Prostate gland (tissue), 2 donors: ENCODE results near the gene ZBTB1. TPM values are rescaled to one million over a fixed set of nuclear protein-coding genes. Genes with fewer than 3 reads are reported as not detected.
A peak's percentile ranks its signal among the peaks of the same experiment; 100 is the strongest.

ENCODE experiments used
- DNase-seq: peaks from one replicate; pipeline ENCODE4 v3.0.0-alpha.2; 2019; ENCODE audit warnings: low spot score
- H3K27ac ChIP-seq, 2 donors: fragments of 200-600 bp; sonication (generic); 2 replicates each; pipeline ENCODE4 v1.5.1; 2017 to 2019
- H3K27me3 ChIP-seq: fragments of 200-600 bp; sonication (generic); replicated peaks from 2 replicates; pipeline ENCODE4 v1.5.1; 2019; ENCODE audit not compliant: insufficient read depth
- H3K36me3 ChIP-seq, 2 donors: fragments of 200-600 bp; sonication (generic); 1 replicate in 1 of 2; 2 replicates in 1 of 2; pipeline versions ENCODE4 v1.5.1 to v1.8.1; 2017 to 2019
- H3K4me1 ChIP-seq: fragments of 200-600 bp; sonication (generic); replicated peaks from 2 replicates; pipeline ENCODE4 v1.5.1; 2019
- H3K4me3 ChIP-seq, 2 donors: fragments of 200-600 bp; sonication (generic); 2 replicates each; pipeline ENCODE4 v1.5.1; 2017 to 2019
- H3K9me3 ChIP-seq: fragments of 200-600 bp; sonication (generic); 2 replicates; pipeline ENCODE4 v1.5.1; 2017
- CTCF ChIP-seq, 4 experiments: fragments of 200-600 bp in 2 of 4; fragments of 450-650 bp in 2 of 4; sonication (generic) in 2 of 4; IDR thresholded peaks; 1 replicate in 3 of 4; 2 replicates in 1 of 4; pipeline ENCODE4 v1.5.1; 2016 to 2019; ENCODE audit warnings: antibody characterized with exemption in 4 of 4, mild to moderate bottlenecking in 2 of 4, moderate library complexity in 2 of 4
- POLR2A ChIP-seq: fragments of 450-650 bp; IDR thresholded peaks from one replicate; pipeline ENCODE4 v1.6.1; 2016; ENCODE audit warnings: antibody characterized with exemption, mild to moderate bottlenecking
- POLR2AphosphoS5 ChIP-seq: sonication (generic); formaldehyde crosslinking; IDR thresholded peaks from one replicate; pipeline ENCODE4 v1.6.1; 2017; ENCODE audit warnings: antibody characterized with exemption
- WGBS: methylation state at CpG from one replicate; pipeline ENCODE4 v1.1.5; 2018; 5-methylcytosine and 5-hydroxymethylcytosine counted together
- intact Hi-C: fragments of 100-400 bp; cut with DNase I; formaldehyde crosslinking; loops from one replicate; pipeline ENCODE4 v1.14.2; 2022
- total RNA-seq, 2 donors: library from RNA; depleted of rRNA; stranded (reverse); fragments of >200 nt; gene quantifications; one replicate each; pipeline ENCODE4 v1.1.0, GENCODE V29; 2016

Gene ZBTB1
- total RNA-seq, 2 donors from 2014 or later = 56.5 to 74.3 TPM

DNA sequence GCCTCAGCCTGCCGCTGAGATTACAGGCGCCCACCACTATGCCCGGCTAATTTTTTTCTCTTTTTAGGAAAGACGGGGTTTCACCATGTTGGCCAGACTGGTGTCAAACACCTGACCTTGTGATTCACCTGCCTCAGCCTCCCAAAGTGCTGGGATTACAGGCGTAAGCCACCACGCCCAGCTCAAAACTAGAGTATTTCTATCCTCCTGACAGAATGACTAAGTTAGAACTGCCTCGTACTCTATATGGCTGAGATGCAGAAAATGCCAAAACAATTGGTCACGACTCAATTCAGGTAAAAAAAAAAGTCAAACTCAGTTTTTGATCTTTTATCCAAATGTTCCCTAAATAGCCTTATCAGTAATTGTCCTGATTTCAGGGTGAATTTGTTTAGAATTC lies 28.1 kb upstream of the ZBTB1 start:
- TF ChIP-seq POLR2AphosphoS5 (no peak), CTCF (IDR thresholded peaks at IDR 0.05) (no peak), POLR2A (no peak)
- no peak for DNase-seq
- 95% methylated on average over 8 of the region's 8 CpGs for WGBS
- H3K4me3 ChIP-seq = no peak overlapping the region
- no peaks in the 10 kb centered on the region for H3K4me1 ChIP-seq
- no peaks in the 10 kb centered on the region for H3K27me3 ChIP-seq
- H3K27ac ChIP-seq = no peak overlapping the region
- H3K9me3 ChIP-seq = no peaks in the 10 kb centered on the region
- intact Hi-C loops = loop anchor here (5.0 to 10.0 kb wide), 2 partner anchors 44 to 132 kb away; no protein-coding TSS in a partner anchor
- no peaks in the 10 kb centered on the region for H3K36me3 ChIP-seq

GRCh38 chr14:64478634-64479250 lies 25.8 kb upstream of the ZBTB1 start:
- intact Hi-C loops = loop anchor here (5.0 to 10.0 kb wide), 2 partner anchors 46 to 134 kb away; no protein-coding TSS in a partner anchor
- no peak for DNase-seq
- Histone ChIP-seq H3K4me3 (no peak overlapping the region), H3K36me3 (no peaks in the 10 kb centered on the region), H3K9me3 (no peaks in the 10 kb centered on the region), H3K27me3 (no peaks in the 10 kb centered on the region), H3K4me1 (no peaks in the 10 kb centered on the region), H3K27ac (no peak overlapping the region)
- TF ChIP-seq CTCF (IDR thresholded peaks at IDR 0.05) (peak in 3 of 4 experiments; percentile 29 to 46 (median 45)), POLR2A (no peak), POLR2AphosphoS5 (no peak)

DNA sequence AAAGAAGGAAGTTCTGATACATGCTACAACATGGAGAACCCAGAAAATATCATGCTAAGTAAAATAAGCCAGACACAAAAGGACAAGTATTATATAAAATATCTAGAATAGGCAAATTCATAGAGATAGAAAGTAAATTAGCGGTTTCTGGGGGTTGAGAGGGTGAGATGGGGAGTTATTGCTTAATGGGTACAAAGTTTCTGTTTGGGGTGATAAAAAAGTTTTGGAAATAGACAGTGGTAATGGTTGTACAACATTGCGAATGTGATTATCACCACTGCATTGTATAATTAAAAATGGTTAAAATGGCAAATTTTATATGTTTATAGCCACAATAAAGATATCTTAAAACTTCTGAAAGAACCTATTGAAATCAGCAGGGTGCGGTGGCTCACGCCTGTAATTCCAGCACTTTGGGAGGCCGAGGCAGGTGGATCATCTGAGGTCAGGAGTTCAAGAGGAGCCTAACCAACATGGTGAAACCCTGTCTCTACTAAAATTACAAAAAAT lies 15.9 kb upstream of the ZBTB1 start:
- DNase-seq = no peak
- TF ChIP-seq CTCF (IDR thresholded peaks at IDR 0.05) (no peak), POLR2A (no peak), POLR2AphosphoS5 (no peak)
- 96% methylated on average over 5 of the region's 5 CpGs for WGBS
- Histone ChIP-seq H3K4me1 (no peaks in the 10 kb centered on the region), H3K27ac (no peak overlapping the region), H3K36me3 (peaks cover 0 to 6% of the 10 kb centered on the region in 2 donors), H3K9me3 (no peaks in the 10 kb centered on the region), H3K4me3 (no peak overlapping the region), H3K27me3 (no peaks in the 10 kb centered on the region)
- intact Hi-C loops = no loop called here

DNA sequence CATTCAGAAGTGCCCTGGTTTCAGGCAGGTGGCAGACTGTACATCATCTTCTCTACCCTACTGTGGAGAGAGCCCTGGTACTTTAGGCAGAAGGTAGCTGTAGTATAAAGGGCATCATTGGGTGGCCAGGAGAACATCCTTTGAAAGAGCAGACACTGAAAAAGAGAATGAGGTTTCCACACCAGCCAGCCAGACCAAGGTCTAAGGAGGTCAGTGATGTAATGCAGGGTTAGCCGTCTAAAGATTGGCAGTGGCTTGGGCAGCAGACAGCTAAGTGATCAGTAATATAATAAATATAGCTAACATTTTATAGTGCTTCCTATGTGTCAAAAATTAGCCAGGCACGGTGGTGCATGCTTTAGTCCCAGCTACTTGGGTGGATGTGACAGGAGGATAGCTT lies 12.9 kb upstream of the ZBTB1 start:
- intact Hi-C loops = no loop called here
- H3K27ac ChIP-seq = no peak overlapping the region
- no peaks in the 10 kb centered on the region for H3K9me3 ChIP-seq
- TF ChIP-seq CTCF (IDR thresholded peaks at IDR 0.05) (no peak), POLR2A (no peak), POLR2AphosphoS5 (no peak)
- H3K36me3 ChIP-seq = peaks cover 0 to 6% of the 10 kb centered on the region in 2 donors
- no peak overlapping the region for H3K4me3 ChIP-seq
- H3K27me3 ChIP-seq = no peaks in the 10 kb centered on the region
- DNase-seq = no peak
- WGBS = 90% methylated on average over 2 of the region's 2 CpGs
- H3K4me1 ChIP-seq = no peaks in the 10 kb centered on the region

DNA sequence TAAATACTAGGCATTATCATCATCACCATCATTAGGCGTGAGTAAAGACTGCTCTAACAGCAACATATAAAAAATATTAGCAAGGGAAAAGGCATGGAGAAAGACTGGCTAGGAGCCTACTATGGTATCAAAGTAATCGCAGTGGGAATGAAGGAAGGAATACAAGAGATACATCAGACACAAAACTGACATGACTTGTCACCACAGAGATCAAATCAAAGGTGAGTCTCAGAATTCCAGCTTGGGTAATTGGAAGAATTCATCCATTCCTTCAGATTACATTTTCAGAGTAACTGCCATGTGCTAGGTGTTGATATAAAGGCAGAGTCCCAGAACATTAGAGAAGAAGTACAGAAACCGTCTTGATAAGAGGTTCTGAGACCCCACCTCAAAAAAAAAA lies 11.1 kb upstream of the ZBTB1 start:
- WGBS = 88% methylated on average over 3 of the region's 3 CpGs

More for the DNA sequence above, 11.1 kb upstream of the ZBTB1 start:
- no peak overlapping the region for H3K4me3 ChIP-seq
- H3K4me1 ChIP-seq = no peaks in the 10 kb centered on the region
- no peaks in the 10 kb centered on the region for H3K36me3 ChIP-seq
- no peak overlapping the region for H3K27ac ChIP-seq
- intact Hi-C loops = no loop called here
- TF ChIP-seq POLR2A (no peak), CTCF (IDR thresholded peaks at IDR 0.05) (no peak), POLR2AphosphoS5 (no peak)
- DNase-seq = no peak
- H3K9me3 ChIP-seq = no peaks in the 10 kb centered on the region
- no peaks in the 10 kb centered on the region for H3K27me3 ChIP-seq
